H54 (cell line): ENCODE measurements around the gene ESX1.
"Not testable (repeated sequence)": the region's sequence is repeated elsewhere in the genome, so short reads cannot be mapped to it uniquely, and the experiment has no call there.

Experiments used
- DNase-seq: peaks from one replicate; pipeline ENCODE4 v3.0.0; 2011; ENCODE audit warnings: low spot score, mixed read lengths; ENCODE audit not compliant: insufficient read length
- FAIRE-seq: peaks from 3 replicates; lab custom pipeline; 2011; peaks lifted over from hg19 to GRCh38; lab: Jason Lieb, UNC
- POLR2A ChIP-seq: IDR thresholded peaks from 2 replicates; pipeline ENCODE4 v1.6.1; 2011; ENCODE audit warnings: low read depth, mild to moderate bottlenecking, low read length

Gene ESX1

DNA sequence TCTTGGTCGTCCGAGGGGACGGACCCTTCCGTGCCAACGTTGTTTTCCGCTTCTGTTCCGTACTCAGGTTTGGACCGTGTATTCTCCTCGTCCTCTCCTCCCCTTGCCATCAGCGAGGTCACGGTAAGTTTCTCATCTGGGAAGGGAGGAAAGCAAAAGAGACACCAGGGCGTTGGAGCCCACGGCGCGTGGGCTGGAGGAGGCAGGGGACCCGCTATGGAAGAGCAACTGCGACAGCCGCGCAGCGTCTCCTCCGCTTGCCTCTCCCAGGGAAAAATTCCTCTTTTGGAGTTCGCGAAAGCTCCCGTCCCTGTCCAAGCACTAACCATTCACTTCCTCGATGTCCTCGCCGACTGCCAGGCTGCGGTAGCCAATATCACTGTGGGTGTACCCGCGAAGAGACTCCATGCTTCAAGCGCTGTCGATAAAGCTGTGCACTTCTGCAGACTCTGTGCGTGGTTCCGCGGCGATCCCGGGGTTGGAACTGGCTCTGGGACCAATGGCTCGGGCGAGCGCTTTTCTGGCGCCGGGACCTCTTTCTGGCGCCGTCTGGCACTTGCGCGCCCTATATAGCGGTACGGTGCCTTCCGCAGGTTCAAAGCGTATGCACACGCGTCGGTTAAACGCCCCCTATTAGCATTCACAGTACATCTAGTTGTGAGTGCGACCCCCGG is at the start of gene ESX1:
Gene ESX1 (minus strand): TSS at position 492 of the 674 bp plus-strand sequence. CDS start 84 bp downstream, at position 408.
- FAIRE-seq = no peak
- DNase-seq = no peak
- TF ChIP-seq POLR2A = no peak

- no peak for TF ChIP-seq POLR2A
- FAIRE-seq (no peak), DNase-seq (no peak)
These were observed 40.9 kb upstream of the ESX1 start for GRCh38 chrX:104295636-104296035.

DNA sequence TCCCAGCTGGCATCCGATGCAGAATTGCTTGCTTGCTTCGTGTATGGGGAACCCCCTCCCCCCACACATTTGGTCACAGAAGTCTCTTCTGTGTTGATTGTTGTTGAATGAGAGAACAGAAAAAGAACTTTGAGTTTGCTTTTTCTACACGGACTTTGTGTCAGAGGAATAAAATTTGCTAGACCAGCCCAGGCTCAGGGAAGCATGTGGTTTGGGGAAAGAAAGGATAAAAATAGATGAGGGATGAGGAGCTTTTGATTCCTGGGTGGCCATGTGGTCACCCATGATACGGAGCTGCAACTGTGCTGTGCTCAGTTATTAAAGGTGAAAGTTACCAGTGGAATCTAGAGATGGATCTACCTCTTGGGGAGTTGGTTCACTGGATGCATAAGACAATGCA is 34.2 kb upstream of the ESX1 start:
- DNase-seq (no peak), FAIRE-seq (no peak)
- no peak for TF ChIP-seq POLR2A

DNA sequence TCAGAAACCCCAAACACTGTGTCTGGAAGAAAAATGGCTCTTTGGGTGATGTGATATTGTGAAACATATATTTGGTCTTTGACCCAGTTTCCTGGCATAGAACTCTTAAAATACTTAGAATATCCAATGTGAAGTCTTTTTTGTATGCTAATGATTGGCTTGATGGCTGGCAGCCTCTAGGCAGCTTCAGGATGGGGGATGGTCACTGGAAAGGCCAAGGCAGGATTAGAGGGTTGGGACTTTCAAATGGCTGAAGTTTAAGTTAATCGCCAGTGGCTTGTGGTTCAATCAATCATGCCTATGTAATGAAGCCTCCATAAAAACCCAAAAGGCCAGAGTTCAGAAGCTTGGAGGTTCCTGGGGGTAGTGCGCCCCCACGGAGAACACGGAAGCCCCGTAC is 33.5 kb upstream of the ESX1 start:
- TF ChIP-seq POLR2A = no peak
- FAIRE-seq (no peak), DNase-seq (no peak)

- no peak for TF ChIP-seq POLR2A
- DNase-seq = no peak
- no peak for FAIRE-seq
These were observed 30.5 kb upstream of the ESX1 start for GRCh38 chrX:104285201-104285600.

- no peak for TF ChIP-seq POLR2A
- DNase-seq (peak; percentile 6), FAIRE-seq (no peak)
These were observed 29.8 kb upstream of the ESX1 start for GRCh38 chrX:104284507-104284906.

GRCh38 chrX:104282166-104282725 is 27.5 kb upstream of the ESX1 start:
- DNase-seq (no peak), FAIRE-seq (no peak)
- TF ChIP-seq POLR2A = no peak

- FAIRE-seq (no peak), DNase-seq (no peak)
- no peak for TF ChIP-seq POLR2A
These were observed 26.8 kb upstream of the ESX1 start for GRCh38 chrX:104281564-104281963.

- DNase-seq (no peak), FAIRE-seq (no peak)
- TF ChIP-seq POLR2A = no peak
These were observed 25.9 kb upstream of the ESX1 start for GRCh38 chrX:104280609-104281008.

GRCh38 chrX:104270916-104271512 is 16.3 kb upstream of the ESX1 start:
- DNase-seq (peak; percentile 16), FAIRE-seq (peak; percentile 52)
- no peak for TF ChIP-seq POLR2A

DNA sequence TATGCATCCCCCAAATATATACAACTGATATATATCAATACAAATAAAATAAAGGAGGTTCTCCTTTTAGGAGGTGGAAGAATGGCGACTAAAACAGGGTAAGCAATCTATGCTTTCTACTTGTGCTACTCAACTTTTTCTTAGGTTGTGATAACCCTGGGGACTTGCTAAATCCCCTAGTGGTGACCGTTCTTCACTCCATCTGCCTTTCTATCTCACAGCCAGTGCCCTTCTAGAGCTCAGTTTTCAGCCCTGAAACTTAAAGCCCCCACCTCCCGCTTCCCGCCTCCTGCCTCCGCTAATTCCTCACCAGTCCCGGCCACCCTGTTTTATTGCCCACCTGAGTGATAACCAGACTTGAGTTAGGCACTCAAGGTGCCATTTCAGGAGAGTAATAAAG is 15.5 kb upstream of the ESX1 start:
- no peak for TF ChIP-seq POLR2A
- FAIRE-seq (no peak), DNase-seq (no peak)

- no peak for TF ChIP-seq POLR2A
- FAIRE-seq (no peak), DNase-seq (no peak)
These were observed 732 bp upstream of the ESX1 start for GRCh38 chrX:104255465-104255864.

- no peak for FAIRE-seq
- no peak for DNase-seq
- TF ChIP-seq POLR2A = no peak
These were observed 929 bp downstream of the ESX1 start for GRCh38 chrX:104253567-104254441.

DNA sequence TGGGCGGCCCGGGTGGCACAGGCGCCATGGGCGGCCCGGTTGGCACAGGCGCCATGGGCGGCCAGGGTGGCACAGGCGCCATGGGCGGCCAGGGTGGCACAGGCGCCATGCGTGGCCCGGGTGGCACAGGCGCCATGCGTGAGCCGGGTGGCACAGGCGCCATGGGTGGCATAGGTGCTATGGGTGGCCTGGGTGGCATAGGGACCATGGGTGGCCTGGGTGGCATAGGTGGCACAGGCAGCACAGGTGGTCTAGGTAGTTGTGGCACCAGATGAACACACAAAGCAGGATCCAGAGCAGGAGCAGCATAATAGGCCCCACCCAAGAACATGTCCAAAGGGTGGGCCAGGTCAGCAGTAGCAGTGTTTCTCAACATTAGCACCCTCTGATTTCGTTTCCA is 4.3 kb downstream of the ESX1 start:
- FAIRE-seq = no peak
- no peak for DNase-seq
- no peak for TF ChIP-seq POLR2A

GRCh38 chrX:104230060-104230459 is 24.7 kb downstream of the ESX1 start:
- not testable (repeated sequence) for FAIRE-seq, DNase-seq
